ENCODE results near the gene CCDC71L.

CCDC71L gene

GRCh38 chr7:106641416-106641815, 19.5 kb downstream of the CCDC71L start:
- TF ChIP-seq CTCF (IDR thresholded peaks at IDR 0.05; ENCODE audit: low read depth, low read length), result no peak
- H3K4me3 ChIP-seq (ENCODE audit: low read depth, low read length), result no peak overlapping the region

GRCh38 chr7:106640368-106641141, 20.4 kb downstream of the CCDC71L start:
- no peak overlapping the region for H3K4me3 ChIP-seq (ENCODE audit: low read depth, low read length)
- TF ChIP-seq CTCF (IDR thresholded peaks at IDR 0.05; ENCODE audit: low read depth, low read length), result no peak

GRCh38 chr7:106639476-106640334, 21.3 kb downstream of the CCDC71L start:
- TF ChIP-seq CTCF (IDR thresholded peaks at IDR 0.05; ENCODE audit: low read depth, low read length), result no peak
- no peak overlapping the region for H3K4me3 ChIP-seq (ENCODE audit: low read depth, low read length)

- no peak overlapping the region for H3K4me3 ChIP-seq (ENCODE audit: low read depth, low read length)
- TF ChIP-seq CTCF (IDR thresholded peaks at IDR 0.05; ENCODE audit: low read depth, low read length), result no peak
Observed at GRCh38 chr7:106635411-106635810, 25.5 kb downstream of the CCDC71L start.

DNA sequence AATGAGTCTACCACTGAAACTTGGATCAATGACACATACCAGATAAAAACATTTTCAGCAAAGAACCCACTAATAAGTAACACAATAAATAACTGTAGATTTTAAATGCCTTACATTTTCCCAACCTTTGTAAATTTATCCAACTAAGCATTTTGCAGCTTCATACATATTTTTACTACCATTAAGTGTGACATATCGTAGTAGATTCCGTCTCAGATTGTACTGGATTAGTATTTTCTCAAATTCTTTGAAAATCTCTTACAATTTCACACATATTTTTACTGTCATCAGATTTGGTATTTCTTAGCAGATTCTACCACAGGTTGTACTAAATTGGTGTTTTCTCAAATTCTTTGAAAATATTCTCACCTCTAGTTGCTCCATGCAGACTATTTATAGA, 26.0 kb downstream of the CCDC71L start:
- no peak for TF ChIP-seq CTCF (IDR thresholded peaks at IDR 0.05; ENCODE audit: low read depth, low read length)
- no peak overlapping the region for H3K4me3 ChIP-seq (ENCODE audit: low read depth, low read length)

DNA sequence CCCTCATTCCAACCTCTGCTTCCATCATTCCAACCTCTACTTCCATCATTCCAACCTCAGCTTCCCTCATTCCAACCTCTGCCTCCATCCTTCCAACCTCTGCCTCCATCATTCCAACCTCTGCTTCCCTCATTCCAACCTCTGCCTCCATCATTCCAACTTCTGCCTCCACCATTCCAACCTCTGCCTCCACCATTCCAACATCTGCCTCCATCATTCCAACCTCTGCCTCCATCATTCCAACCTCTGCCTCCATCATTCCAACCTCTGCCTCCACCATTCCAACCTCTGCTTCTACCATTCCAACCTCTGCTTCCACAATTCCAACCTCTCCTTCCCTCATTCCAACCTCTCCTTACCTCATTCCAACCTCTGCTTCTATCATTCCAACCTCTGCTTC, 30.3 kb downstream of the CCDC71L start:
- H3K4me3 ChIP-seq (ENCODE audit: low read depth, low read length), result no peak overlapping the region
- TF ChIP-seq CTCF (IDR thresholded peaks at IDR 0.05; ENCODE audit: low read depth, low read length), result no peak

DNA sequence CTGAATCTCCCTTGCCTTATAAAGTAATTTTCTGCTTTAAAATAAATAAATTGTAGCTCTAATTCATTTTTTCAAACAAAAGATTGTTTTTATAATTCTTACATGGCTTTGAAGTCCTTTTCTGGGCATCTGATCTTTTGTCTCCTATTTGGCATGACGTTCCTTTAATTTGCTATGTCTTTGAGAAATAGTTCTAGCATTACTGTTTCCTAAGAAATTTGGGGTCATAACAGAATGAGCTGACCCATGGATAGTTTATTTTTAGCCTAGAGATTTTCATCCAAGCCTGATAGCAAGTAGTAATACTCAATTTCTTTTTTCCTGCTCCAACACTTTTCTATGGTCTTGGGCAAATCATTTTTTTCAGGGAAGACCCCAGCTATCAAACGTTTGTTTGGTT, 31.4 kb downstream of the CCDC71L start:
- TF ChIP-seq CTCF (IDR thresholded peaks at IDR 0.05; ENCODE audit: low read depth, low read length), result no peak
- H3K4me3 ChIP-seq (ENCODE audit: low read depth, low read length), result no peak overlapping the region

All from WI38 (cell line).